HEK293T (cell line): Measurements from ENCODE around the gene JAZF1.

Experiments used
- CTCF ChIA-PET: fragments of 350-600 bp; formaldehyde crosslinking; extraction: SDS; loops from one replicate; lab custom pipeline; 2021; ENCODE audit warnings: antibody characterized with exemption, inconsistent platforms; lab: Yijun Ruan, JAX
- POLR2A ChIA-PET: fragments of 350-600 bp; formaldehyde crosslinking; extraction: SDS; loops from one replicate; lab custom pipeline; 2020; ENCODE audit warnings: antibody characterized with exemption, inconsistent platforms; lab: Yijun Ruan, JAX
- DNase-seq: peaks from one replicate; pipeline ENCODE4 v3.0.0; 2012; ENCODE audit warnings: mixed read lengths; ENCODE audit errors: extremely low spot score
- ARNT ChIP-seq: fragments of 450-650 bp; IDR thresholded peaks from 2 replicates; pipeline ENCODE4 v1.6.1; 2017; ENCODE audit warnings: mild to moderate bottlenecking
- BHLHE40 ChIP-seq: fragments of 450-650 bp; IDR thresholded peaks from 2 replicates; pipeline ENCODE4 v1.6.1; 2016; ENCODE audit warnings: mild to moderate bottlenecking, moderate library complexity, borderline replicate concordance
- CTBP1 ChIP-seq: fragments of 450-650 bp; IDR thresholded peaks from 2 replicates; pipeline ENCODE4 v1.6.1; 2016; ENCODE audit warnings: borderline replicate concordance
- ELF4 ChIP-seq: fragments of 450-650 bp; IDR thresholded peaks from 2 replicates; pipeline ENCODE4 v1.6.1; 2017; ENCODE audit warnings: antibody characterized with exemption
- FOXA1 ChIP-seq: fragments of 450-650 bp; IDR thresholded peaks from 2 replicates; pipeline ENCODE4 v1.6.1; 2016; ENCODE audit warnings: mild to moderate bottlenecking
- FOXK2 ChIP-seq: fragments of 450-650 bp; IDR thresholded peaks from 2 replicates; pipeline ENCODE4 v1.6.1; 2016; ENCODE audit warnings: mild to moderate bottlenecking
- FOXM1 ChIP-seq: fragments of 450-650 bp; IDR thresholded peaks from 2 replicates; pipeline ENCODE4 v1.6.1; 2017; ENCODE audit warnings: mild to moderate bottlenecking, borderline replicate concordance
- HDGF ChIP-seq: fragments of 450-650 bp; IDR thresholded peaks from 2 replicates; pipeline ENCODE4 v1.6.1; 2017; ENCODE audit warnings: antibody characterized with exemption, borderline replicate concordance
- L3MBTL2 ChIP-seq: fragments of 450-650 bp; conservative IDR thresholded peaks from 2 replicates; pipeline ENCODE4 v1.6.1; 2016; ENCODE audit warnings: mild to moderate bottlenecking
- LEF1 ChIP-seq: fragments of 450-650 bp; IDR thresholded peaks from 2 replicates; pipeline ENCODE4 v1.6.1; 2017; ENCODE audit warnings: mild to moderate bottlenecking, borderline replicate concordance
- NFRKB ChIP-seq: fragments of 450-650 bp; IDR thresholded peaks from 2 replicates; pipeline ENCODE4 v1.6.1; 2016; ENCODE audit warnings: mild to moderate bottlenecking, moderate library complexity
- PKNOX1 ChIP-seq: fragments of 450-650 bp; IDR thresholded peaks from 2 replicates; pipeline ENCODE4 v1.6.1; 2016
- SP1 ChIP-seq: fragments of 450-650 bp; IDR thresholded peaks from 2 replicates; pipeline ENCODE4 v1.6.1; 2017
- SUZ12 ChIP-seq: fragments of 450-650 bp; IDR thresholded peaks from 2 replicates; pipeline ENCODE4 v1.6.1; 2016; ENCODE audit warnings: mild to moderate bottlenecking
- TARDBP ChIP-seq: fragments of 450-650 bp; IDR thresholded peaks from 2 replicates; pipeline ENCODE4 v1.6.1; 2016
- ZNF384 ChIP-seq: fragments of 450-650 bp; IDR thresholded peaks from 2 replicates; pipeline ENCODE4 v1.6.1; 2016

Gene JAZF1

GRCh38 chr7:27835376-27835775 is 345.2 kb downstream of the JAZF1 start:
- no peak for DNase-seq
- POLR2A ChIA-PET = no interaction called here
- no peak for TF ChIP-seq TARDBP
- no peak for TF ChIP-seq HDGF
- TF ChIP-seq CTBP1 = no peak
- no peak for TF ChIP-seq FOXA1
- TF ChIP-seq SP1 = no peak
- no peak for TF ChIP-seq LEF1
- TF ChIP-seq BHLHE40 = no peak
- TF ChIP-seq ELF4 = no peak
- TF ChIP-seq NFRKB = no peak
- TF ChIP-seq L3MBTL2 = no peak
- no peak for TF ChIP-seq FOXM1
- no peak for TF ChIP-seq FOXK2
- TF ChIP-seq ZNF384 = no peak
- CTCF ChIA-PET = no interaction called here

GRCh38 chr7:27834179-27834921 is 346.2 kb downstream of the JAZF1 start:
- DNase-seq = no peak
- ChIA-PET POLR2A (no interaction called here), CTCF (no interaction called here)
- TF ChIP-seq SP1 (no peak), ARNT (no peak), SUZ12 (no peak), CTBP1 (no peak), HDGF (no peak), NFRKB (no peak), FOXA1 (no peak), FOXM1 (no peak), LEF1 (no peak), TARDBP (no peak), BHLHE40 (no peak), L3MBTL2 (no peak), PKNOX1 (no peak)

GRCh38 chr7:27826357-27826756 is 354.2 kb downstream of the JAZF1 start:
- TF ChIP-seq ARNT (no peak), ZNF384 (no peak)
- no peak for DNase-seq
- ChIA-PET CTCF (interaction anchor here (0.6 kb wide), 1 partner anchor 62 kb away, joined by 3 read pairs; no protein-coding TSS in a partner anchor), POLR2A (no interaction called here)

- DNase-seq = no peak
- TF ChIP-seq HDGF (no peak), PKNOX1 (no peak), NFRKB (no peak), ELF4 (no peak), FOXA1 (no peak), LEF1 (no peak), TARDBP (no peak), ARNT (no peak), ZNF384 (no peak), BHLHE40 (no peak), L3MBTL2 (no peak)
- CTCF ChIA-PET = interaction anchor here (0.6 kb wide), 1 partner anchor 63 kb away, joined by 3 read pairs; no protein-coding TSS in a partner anchor
- POLR2A ChIA-PET = no interaction called here
Measured at GRCh38 chr7:27825891-27826290, 354.7 kb downstream of the JAZF1 start.

- ChIA-PET CTCF (no interaction called here), POLR2A (no interaction called here)
- DNase-seq = no peak
- TF ChIP-seq SUZ12 = no peak
- no peak for TF ChIP-seq SP1
- no peak for TF ChIP-seq LEF1
- TF ChIP-seq PKNOX1 = no peak
- TF ChIP-seq FOXA1 = no peak
- TF ChIP-seq HDGF = no peak
- TF ChIP-seq TARDBP = no peak
- TF ChIP-seq NFRKB = no peak
- no peak for TF ChIP-seq FOXM1
- no peak for TF ChIP-seq CTBP1
- TF ChIP-seq ELF4 = no peak
- TF ChIP-seq L3MBTL2 = no peak
- TF ChIP-seq BHLHE40 = no peak
- TF ChIP-seq ARNT = no peak
Measured at GRCh38 chr7:27822245-27822644, 358.4 kb downstream of the JAZF1 start.

GRCh38 chr7:27812706-27813105 is 367.9 kb downstream of the JAZF1 start:
- no peak for DNase-seq
- ChIA-PET CTCF (no interaction called here), POLR2A (interaction anchor here (0.6 kb wide), 1 partner anchor 741 kb away, joined by 3 read pairs; no protein-coding TSS in a partner anchor)
- TF ChIP-seq SUZ12 = no peak
- no peak for TF ChIP-seq TARDBP
- no peak for TF ChIP-seq NFRKB
- TF ChIP-seq CTBP1 = no peak
- no peak for TF ChIP-seq LEF1
- TF ChIP-seq FOXK2 = no peak
- no peak for TF ChIP-seq L3MBTL2
- no peak for TF ChIP-seq ELF4
- TF ChIP-seq FOXM1 = no peak
- no peak for TF ChIP-seq ZNF384
- no peak for TF ChIP-seq PKNOX1
- no peak for TF ChIP-seq SP1
- no peak for TF ChIP-seq FOXA1
- TF ChIP-seq HDGF = no peak
- no peak for TF ChIP-seq BHLHE40
- no peak for TF ChIP-seq ARNT
